HCT116 (cell line): ENCODE results near the gene ZNF212. TPM values are rescaled to one million over a fixed set of nuclear protein-coding genes. Genes with fewer than 3 reads are reported as not detected.

Source experiments
- ATAC-seq: fragments of 200-7000 bp; cut with Tn5 transposase; 2 replicates; pipeline ENCODE4 v1.9.1; 2020; ENCODE audit warnings: mild to moderate bottlenecking, moderate library complexity
- BruUV-seq: library from RNA; stranded (reverse); fragments of 400-500 nt; replicated peaks from 2 replicates; lab custom pipeline; 2021; lab: Mats Ljungman, UMichigan
- CTCF ChIA-PET: fragments of 300-600 bp; sonication (Branson Sonifier 250); formaldehyde crosslinking; loops from one replicate; lab custom pipeline; 2021; ENCODE audit warnings: antibody characterized with exemption; lab: Charles Lee
- POLR2A ChIA-PET: fragments of 300-600, 350-600 bp; sonication (Branson Sonifier 250); formaldehyde crosslinking; loops from one replicate; lab custom pipeline; 2021; ENCODE audit warnings: antibody characterized with exemption; lab: Charles Lee
- RAD21 ChIA-PET, 2 experiments: fragments of 300-600 bp; sonication (Branson Sonifier 250); formaldehyde crosslinking; loops; one replicate each; lab custom pipeline; 2023; ENCODE audit warnings: low total read pairs in 2 of 2; ENCODE audit not compliant: uncharacterized antibody in 2 of 2, unreplicated experiment in 2 of 2, low non-redundant PET in 1 of 2; lab: Charles Lee
- DNase-seq: peaks from one replicate; pipeline ENCODE4 v3.0.0-alpha.2; 2010; ENCODE audit warnings: low read depth, low spot score
- H2AFZ ChIP-seq: fragments of 200-600 bp; shearing (Covaris generic), sonication (generic); 2 replicates; pipeline ENCODE4 v1.6.1; 2017; ENCODE audit warnings: low read depth, mixed run types, mixed read lengths, antibody characterized with exemption, low read length; ENCODE audit not compliant: poor library complexity, severe bottlenecking
- H3K27ac ChIP-seq: 2 replicates; pipeline ENCODE4 v1.5.1; 2012; ENCODE audit warnings: low read depth, low read length
- H3K27me3 ChIP-seq: fragments of 200-600 bp; sonication (generic); 2 replicates; pipeline ENCODE4 v1.6.1; 2016; ENCODE audit warnings: mixed run types, low read length, mixed read lengths; ENCODE audit not compliant: insufficient read depth
- H3K36me3 ChIP-seq, 2 experiments: fragments of 200-500 bp in 1 of 2; fragments of 200-600 bp in 1 of 2; sonication (Bioruptor generic) in 1 of 2; sonication (generic) in 1 of 2; 2 replicates each; pipeline versions ENCODE4 v1.5.1 to v1.6.1; 2014 to 2016; ENCODE audit warnings: low read length in 2 of 2, inconsistent platforms in 1 of 2, mixed read lengths in 1 of 2, mixed run types in 1 of 2; ENCODE audit not compliant: insufficient read depth in 2 of 2, control insufficient read depth in 1 of 2
- H3K4me1 ChIP-seq, 2 experiments: fragments of 200-600 bp in 1 of 2; sonication (generic) in 1 of 2; 2 replicates each; pipeline versions ENCODE4 v1.5.1 to v1.6.1; 2012 to 2017; ENCODE audit warnings: low read length in 2 of 2, inconsistent platforms in 1 of 2, mild to moderate bottlenecking in 1 of 2, mixed read lengths in 1 of 2, mixed run types in 1 of 2, moderate library complexity in 1 of 2; ENCODE audit not compliant: insufficient read depth in 2 of 2, control insufficient read depth in 1 of 2
- H3K4me2 ChIP-seq: fragments of 200-600 bp; sonication (generic); 2 replicates; pipeline ENCODE4 v1.6.1; 2017; ENCODE audit warnings: mixed run types, low read length, mixed read lengths
- H3K4me3 ChIP-seq, 2 experiments: fragments of 200-600 bp in 1 of 2; sonication (generic) in 1 of 2; replicated peaks in 1 of 2; 2 replicates each; pipeline ENCODE4 v1.5.1; 2011 to 2016; ENCODE audit warnings: low read length in 2 of 2, control low read depth in 1 of 2, low read depth in 1 of 2, mild to moderate bottlenecking in 1 of 2, mixed read lengths in 1 of 2, mixed run types in 1 of 2
- H3K79me2 ChIP-seq: fragments of 200-600 bp; sonication (generic); 2 replicates; pipeline ENCODE4 v1.6.1; 2017; ENCODE audit warnings: mild to moderate bottlenecking, mixed run types, low read length, moderate library complexity, mixed read lengths; ENCODE audit not compliant: insufficient read depth
- H3K9ac ChIP-seq: fragments of 200-600 bp; sonication (generic); 2 replicates; pipeline ENCODE4 v1.6.1; 2016; ENCODE audit warnings: low read length, mixed read lengths
- H3K9me2 ChIP-seq: fragments of 200-600 bp; sonication (generic), shearing (Covaris generic); 2 replicates; pipeline ENCODE4 v1.6.1; 2017; ENCODE audit warnings: mixed run types, mild to moderate bottlenecking, moderate library complexity; ENCODE audit not compliant: insufficient read depth
- H3K9me3 ChIP-seq, 2 experiments: fragments of 200-500 bp in 1 of 2; fragments of 200-600 bp in 1 of 2; sonication (Bioruptor generic) in 1 of 2; sonication (generic) in 1 of 2; 2 replicates each; pipeline ENCODE4 v1.6.1; 2014 to 2017; ENCODE audit warnings: low read length in 2 of 2, mixed read lengths in 2 of 2, inconsistent platforms in 1 of 2, low read depth in 1 of 2, mild to moderate bottlenecking in 1 of 2, mixed run types in 1 of 2, moderate library complexity in 1 of 2; ENCODE audit not compliant: control insufficient read depth in 1 of 2, insufficient read depth in 1 of 2
- H4K20me1 ChIP-seq: fragments of 200-600 bp; sonication (generic), shearing (Covaris generic); 2 replicates; pipeline ENCODE4 v1.6.1; 2017; ENCODE audit warnings: mixed run types, mild to moderate bottlenecking, moderate library complexity; ENCODE audit not compliant: insufficient read depth
- CBX3 ChIP-seq: IDR thresholded peaks from 2 replicates; pipeline ENCODE4 v1.6.1; 2012; ENCODE audit warnings: low read depth
- CEBPB ChIP-seq: IDR thresholded peaks from 2 replicates; pipeline ENCODE4 v1.6.1; 2012; ENCODE audit warnings: low read depth
- CTCF ChIP-seq, 3 experiments: fragments of 200-600 bp in 1 of 3; sonication (generic) in 1 of 3; IDR thresholded peaks in 2 of 3; conservative IDR thresholded peaks in 1 of 3; 2 replicates each; pipeline ENCODE4 v1.5.1; 2012 to 2017; ENCODE audit warnings: low read depth in 2 of 3, low read length in 2 of 3, antibody characterized with exemption in 1 of 3, borderline replicate concordance in 1 of 3, control low read depth in 1 of 3, mild to moderate bottlenecking in 1 of 3, mixed read lengths in 1 of 3, mixed run types in 1 of 3, moderate library complexity in 1 of 3; ENCODE audit not compliant: insufficient read depth in 1 of 3
- EGR1 ChIP-seq: IDR thresholded peaks from 2 replicates; pipeline ENCODE4 v1.6.1; 2012; ENCODE audit warnings: low read depth
- EZH2 ChIP-seq: fragments of 200-600 bp; sonication (generic); IDR thresholded peaks from 2 replicates; pipeline ENCODE4 v1.6.1; 2017; ENCODE audit warnings: antibody characterized with exemption, mixed run types
- MAX ChIP-seq: IDR thresholded peaks from 2 replicates; pipeline ENCODE4 v1.6.1; 2012
- POLR2A ChIP-seq: IDR thresholded peaks from 2 replicates; pipeline ENCODE4 v1.7.0; 2011; ENCODE audit warnings: borderline replicate concordance; ENCODE audit not compliant: insufficient read depth, insufficient read length; ENCODE audit errors: extremely low read depth
- POLR2AphosphoS5 ChIP-seq: IDR thresholded peaks from 2 replicates; pipeline ENCODE4 v1.6.1; 2011; ENCODE audit warnings: mild to moderate bottlenecking, low read depth, low read length, moderate library complexity
- RAD21 ChIP-seq: IDR thresholded peaks from 2 replicates; pipeline ENCODE4 v1.6.1; 2012; ENCODE audit warnings: low read depth, mild to moderate bottlenecking
- SIN3A ChIP-seq: IDR thresholded peaks from 2 replicates; pipeline ENCODE4 v1.6.1; 2012; ENCODE audit warnings: low read depth
- TCF7L2 ChIP-seq: IDR thresholded peaks from 2 replicates; pipeline ENCODE4 v1.7.0; 2011; ENCODE audit warnings: borderline replicate concordance, inconsistent platforms; ENCODE audit not compliant: insufficient read depth, insufficient read length; ENCODE audit errors: extremely low read depth
- YY1 ChIP-seq: IDR thresholded peaks from 2 replicates; pipeline ENCODE4 v1.6.1; 2011; ENCODE audit warnings: low read length, low read depth, moderate library complexity, mild to moderate bottlenecking; ENCODE audit not compliant: insufficient replicate concordance; ENCODE audit errors: extremely low read depth
- ZFX ChIP-seq: fragments of 450-650 bp; IDR thresholded peaks from 2 replicates; pipeline ENCODE4 v1.6.1; 2017
- intact Hi-C: fragments of 100-400 bp; cut with micrococcal nuclease; formaldehyde crosslinking; loops from 2 replicates; pipeline ENCODE4 v1.10.0; 2022
- total RNA-seq: library from RNA; stranded (reverse); gene quantifications from one replicate; pipeline ENCODE4 v1.2.1, GENCODE V29; 2021; ENCODE audit not compliant: unreplicated experiment

Gene ZNF212
- total RNA-seq, 1 experiment from 2014 or later: 13.7 TPM

- Histone ChIP-seq H3K36me3 (0 out of 4 replicates have a peak, but pooled peaks cover 0 to 4% of the 10 kb centered on the region in 2 experiments), H3K4me1 (peaks cover 0 to 19% of the 10 kb centered on the region in 2 experiments; a peak in 3 of 4 replicates), H3K4me2 (peak within 1 kb of the TSS; percentile 86), H3K9ac (peak within 1 kb of the TSS; percentile 65), H3K9me2 (no peaks in the 10 kb centered on the region), H3K27me3 (no peaks in the 10 kb centered on the region), H3K9me3 (no peaks in the 10 kb centered on the region), H2AFZ (peak within 1 kb of the TSS; percentile 45), H3K27ac (peak within 1 kb of the TSS; percentile 82), H4K20me1 (no peaks in the 10 kb centered on the region), H3K79me2 (no peaks in the 10 kb centered on the region; the same call in none of the 2 replicates), H3K4me3 (peak within 1 kb of the TSS; percentile 49 to 57)
- ATAC-seq (peak; percentile 88), DNase-seq (peak; percentile 73)
- POLR2A ChIA-PET: interaction anchor here (0.6 to 1.0 kb wide), 3 partner anchors 13 to 67 kb away, joined by 3 to 4 read pairs (median 3); partner anchors contain the start of gene ZNF282
- no TSS peak for BruUV-seq
- CTCF ChIA-PET: interaction anchor here (0.6 to 1.4 kb wide), 9 partner anchors 9 to 219 kb away, joined by 3 to 8 read pairs (median 3); partner anchors contain the start of gene ZNF777
- TF ChIP-seq CTCF (IDR thresholded peaks at IDR 0.05 in 2 of 3, conservative IDR thresholded peaks at IDR 0.05 in 1 of 3; ENCODE audit: borderline replicate concordance in 1 of 3, insufficient read depth in 1 of 3, low read depth in 2 of 3, low read length in 2 of 3): peak; percentile 62 to 73 (median 73)
- TF ChIP-seq MAX: peak; percentile 99
- TF ChIP-seq RAD21: peak; percentile 63
- peak; percentile 68 for TF ChIP-seq POLR2A
- TF ChIP-seq YY1: peak; percentile 30
- TF ChIP-seq POLR2AphosphoS5: peak; percentile 54
- TF ChIP-seq ZFX: peak; percentile 100
- TF ChIP-seq TCF7L2: peak; percentile 18
- TF ChIP-seq EGR1: no peak
- peak; percentile 86 for TF ChIP-seq CBX3
- no peak for TF ChIP-seq EZH2
- peak; percentile 80; the same call in 1 of the 2 replicates for TF ChIP-seq SIN3A
- TF ChIP-seq CEBPB: no peak
- intact Hi-C loops: loop anchor here (5.0 kb wide), 1 partner anchor 195 kb away; no protein-coding TSS in a partner anchor
- RAD21 ChIA-PET: no interaction called here
Measured at GRCh38 chr7:149261829-149262617, 22.6 kb downstream of the ZNF212 start, which contains the start of gene ZNF783. ZNF783 (plus strand) TSS chr7:149262196; CDS start chr7:149262334, 138 bp downstream.
